B cell (primary cell): ENCODE results near the gene LRP5.

Experiments used
- EZH2 ChIP-seq: IDR thresholded peaks from 2 replicates; pipeline ENCODE4 v1.6.1; 2012; ENCODE audit warnings: borderline replicate concordance, low read depth, mild to moderate bottlenecking, moderate library complexity, low read length; ENCODE audit not compliant: insufficient read depth, poor library complexity, severe bottlenecking
- TF ChIP-seq, protein P1 (sequence below): fragments of 200-600 bp; IDR thresholded peaks from one replicate; pipeline ENCODE4 v1.8.0; 2022; ENCODE audit warnings: antibody characterized with exemption, mild to moderate bottlenecking

DNA sequence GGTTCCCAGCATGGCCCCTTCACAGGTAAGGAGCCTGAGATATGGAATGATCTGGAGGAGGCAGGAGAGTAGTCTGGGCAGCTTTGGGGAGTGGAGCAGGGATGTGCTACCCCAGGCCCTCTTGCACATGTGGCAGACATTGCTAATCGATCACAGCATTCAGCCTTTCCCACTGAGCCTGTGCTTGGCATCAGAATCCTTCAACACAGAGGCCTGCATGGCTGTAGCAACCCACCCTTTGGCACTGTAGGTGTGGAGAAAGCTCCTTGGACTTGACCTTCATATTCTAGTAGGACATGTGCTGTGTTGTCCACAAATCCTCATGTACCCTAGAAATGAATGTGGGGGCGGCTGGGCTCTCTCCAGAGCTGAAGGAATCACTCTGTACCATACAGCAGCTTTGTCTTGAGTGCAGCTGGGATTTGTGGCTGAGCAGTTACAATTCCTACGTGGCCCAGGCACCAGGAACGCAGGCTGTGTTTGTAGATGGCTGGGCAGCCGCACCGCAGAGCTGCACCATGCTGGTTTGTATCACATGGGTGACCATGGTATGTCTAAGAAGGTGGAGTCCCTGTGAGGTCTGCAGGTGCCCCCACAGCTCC, 126.4 kb downstream of the LRP5 start:
- TF ChIP-seq, protein P1, sequence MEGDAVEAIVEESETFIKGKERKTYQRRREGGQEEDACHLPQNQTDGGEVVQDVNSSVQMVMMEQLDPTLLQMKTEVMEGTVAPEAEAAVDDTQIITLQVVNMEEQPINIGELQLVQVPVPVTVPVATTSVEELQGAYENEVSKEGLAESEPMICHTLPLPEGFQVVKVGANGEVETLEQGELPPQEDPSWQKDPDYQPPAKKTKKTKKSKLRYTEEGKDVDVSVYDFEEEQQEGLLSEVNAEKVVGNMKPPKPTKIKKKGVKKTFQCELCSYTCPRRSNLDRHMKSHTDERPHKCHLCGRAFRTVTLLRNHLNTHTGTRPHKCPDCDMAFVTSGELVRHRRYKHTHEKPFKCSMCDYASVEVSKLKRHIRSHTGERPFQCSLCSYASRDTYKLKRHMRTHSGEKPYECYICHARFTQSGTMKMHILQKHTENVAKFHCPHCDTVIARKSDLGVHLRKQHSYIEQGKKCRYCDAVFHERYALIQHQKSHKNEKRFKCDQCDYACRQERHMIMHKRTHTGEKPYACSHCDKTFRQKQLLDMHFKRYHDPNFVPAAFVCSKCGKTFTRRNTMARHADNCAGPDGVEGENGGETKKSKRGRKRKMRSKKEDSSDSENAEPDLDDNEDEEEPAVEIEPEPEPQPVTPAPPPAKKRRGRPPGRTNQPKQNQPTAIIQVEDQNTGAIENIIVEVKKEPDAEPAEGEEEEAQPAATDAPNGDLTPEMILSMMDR, result no peak
- TF ChIP-seq EZH2, result no peak
